ENCODE measurements around the gene LHPP. TPM values are rescaled to one million over a fixed set of nuclear protein-coding genes. Genes with fewer than 3 reads are reported as not detected.

Gene LHPP
- total and polyA plus RNA-seq, 2 experiments from 2014 or later: 27.4 to 40.2 TPM

DNA sequence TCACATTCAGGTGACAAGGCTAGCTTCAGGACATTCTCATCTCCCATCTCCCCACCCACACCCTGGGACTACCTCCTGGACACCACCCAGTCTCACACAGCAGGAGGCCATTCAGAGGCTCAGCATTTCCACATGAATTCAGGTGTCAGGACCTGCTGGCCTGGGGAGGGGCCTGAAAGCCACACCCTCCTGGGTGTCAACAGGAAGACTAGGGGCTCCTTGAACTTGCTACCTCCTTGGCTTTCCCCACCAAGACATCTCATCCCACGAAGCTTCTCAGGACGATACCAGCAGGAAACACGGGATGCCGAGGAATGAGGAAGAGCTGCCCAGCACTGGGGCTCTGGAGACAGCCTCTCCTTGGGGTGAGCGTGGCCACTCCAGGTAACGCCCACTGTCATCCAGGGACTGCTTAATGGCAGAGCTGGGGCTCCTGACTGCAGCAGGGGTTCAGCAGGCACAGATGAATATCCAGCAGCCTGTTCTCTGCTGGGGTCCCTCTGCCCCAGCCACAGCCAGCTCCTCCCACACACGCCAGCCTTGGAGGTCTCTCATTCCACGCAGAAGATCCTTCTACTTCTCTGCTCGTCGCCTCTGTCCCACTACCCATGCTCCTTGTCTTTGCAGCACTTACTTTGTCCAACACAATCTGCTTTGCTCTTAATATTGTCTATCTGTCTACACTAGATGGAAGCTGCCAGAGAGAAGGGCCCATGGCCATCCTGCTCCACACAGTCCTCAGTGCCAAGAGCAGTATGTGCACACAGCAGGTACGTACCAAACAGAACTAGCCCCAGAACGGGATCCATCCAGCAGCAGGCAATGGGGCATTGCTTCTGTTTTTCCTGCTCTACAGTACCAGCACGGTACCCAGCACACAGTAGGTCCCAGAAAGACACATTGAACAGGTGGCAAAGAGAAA, 193.8 kb downstream of the LHPP start:
- Mint-ChIP-seq H3K9me3 (no peaks in the 10 kb centered on the region; the same call in 2 of the 3 replicates), H3K4me1 (peaks cover 25% of the 10 kb centered on the region), H3K27ac (no peak overlapping the region), H3K27me3 (ENCODE audit: insufficient read depth, low read depth, poor library complexity) (peaks cover 3% of the 10 kb centered on the region), H3K36me3 (ENCODE audit: low read depth) (no peaks in the 10 kb centered on the region), H3K4me3 (no peak overlapping the region)
- H3K79me2 ChIP-seq (replicated peaks; ENCODE audit: insufficient read depth): no peaks in the 10 kb centered on the region
- no peak overlapping the region for H3K27ac ChIP-seq (ENCODE audit: low read depth)
- H3K9me2 ChIP-seq (ENCODE audit: insufficient read depth): no peaks in the 10 kb centered on the region
- ATAC-seq (no peak), DNase-seq (ENCODE audit: low spot score) (no peak)
- peaks cover 8% of the 10 kb centered on the region for H3K4me1 ChIP-seq (ENCODE audit: insufficient read depth)
- no peak overlapping the region for H3K4me3 ChIP-seq
- H3F3A ChIP-seq (replicated peaks; ENCODE audit: low read depth): no peaks in the 10 kb centered on the region
- no peak overlapping the region for H2AFZ ChIP-seq
- no peaks in the 10 kb centered on the region for H3K36me3 ChIP-seq (ENCODE audit: insufficient read depth)
- no peaks in the 10 kb centered on the region for H4K20me1 ChIP-seq (replicated peaks; ENCODE audit: insufficient read depth)
- H3K4me2 ChIP-seq: no peak overlapping the region
- no peaks in the 10 kb centered on the region for H3K27me3 ChIP-seq (ENCODE audit: insufficient read depth)
- TF ChIP-seq EZH2 (IDR thresholded peaks at IDR 0.05; ENCODE audit: low read depth, unreplicated experiment) (no peak), JUNB (IDR thresholded peaks at IDR 0.05; ENCODE audit: unreplicated experiment) (no peak), POLR2AphosphoS5 (IDR thresholded peaks at IDR 0.05; ENCODE audit: low read depth) (no peak)
- TF ChIP-seq, protein P1, sequence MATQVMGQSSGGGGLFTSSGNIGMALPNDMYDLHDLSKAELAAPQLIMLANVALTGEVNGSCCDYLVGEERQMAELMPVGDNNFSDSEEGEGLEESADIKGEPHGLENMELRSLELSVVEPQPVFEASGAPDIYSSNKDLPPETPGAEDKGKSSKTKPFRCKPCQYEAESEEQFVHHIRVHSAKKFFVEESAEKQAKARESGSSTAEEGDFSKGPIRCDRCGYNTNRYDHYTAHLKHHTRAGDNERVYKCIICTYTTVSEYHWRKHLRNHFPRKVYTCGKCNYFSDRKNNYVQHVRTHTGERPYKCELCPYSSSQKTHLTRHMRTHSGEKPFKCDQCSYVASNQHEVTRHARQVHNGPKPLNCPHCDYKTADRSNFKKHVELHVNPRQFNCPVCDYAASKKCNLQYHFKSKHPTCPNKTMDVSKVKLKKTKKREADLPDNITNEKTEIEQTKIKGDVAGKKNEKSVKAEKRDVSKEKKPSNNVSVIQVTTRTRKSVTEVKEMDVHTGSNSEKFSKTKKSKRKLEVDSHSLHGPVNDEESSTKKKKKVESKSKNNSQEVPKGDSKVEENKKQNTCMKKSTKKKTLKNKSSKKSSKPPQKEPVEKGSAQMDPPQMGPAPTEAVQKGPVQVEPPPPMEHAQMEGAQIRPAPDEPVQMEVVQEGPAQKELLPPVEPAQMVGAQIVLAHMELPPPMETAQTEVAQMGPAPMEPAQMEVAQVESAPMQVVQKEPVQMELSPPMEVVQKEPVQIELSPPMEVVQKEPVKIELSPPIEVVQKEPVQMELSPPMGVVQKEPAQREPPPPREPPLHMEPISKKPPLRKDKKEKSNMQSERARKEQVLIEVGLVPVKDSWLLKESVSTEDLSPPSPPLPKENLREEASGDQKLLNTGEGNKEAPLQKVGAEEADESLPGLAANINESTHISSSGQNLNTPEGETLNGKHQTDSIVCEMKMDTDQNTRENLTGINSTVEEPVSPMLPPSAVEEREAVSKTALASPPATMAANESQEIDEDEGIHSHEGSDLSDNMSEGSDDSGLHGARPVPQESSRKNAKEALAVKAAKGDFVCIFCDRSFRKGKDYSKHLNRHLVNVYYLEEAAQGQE (IDR thresholded peaks at IDR 0.05; ENCODE audit: unreplicated experiment): no peak
- TF ChIP-seq, protein P2, sequence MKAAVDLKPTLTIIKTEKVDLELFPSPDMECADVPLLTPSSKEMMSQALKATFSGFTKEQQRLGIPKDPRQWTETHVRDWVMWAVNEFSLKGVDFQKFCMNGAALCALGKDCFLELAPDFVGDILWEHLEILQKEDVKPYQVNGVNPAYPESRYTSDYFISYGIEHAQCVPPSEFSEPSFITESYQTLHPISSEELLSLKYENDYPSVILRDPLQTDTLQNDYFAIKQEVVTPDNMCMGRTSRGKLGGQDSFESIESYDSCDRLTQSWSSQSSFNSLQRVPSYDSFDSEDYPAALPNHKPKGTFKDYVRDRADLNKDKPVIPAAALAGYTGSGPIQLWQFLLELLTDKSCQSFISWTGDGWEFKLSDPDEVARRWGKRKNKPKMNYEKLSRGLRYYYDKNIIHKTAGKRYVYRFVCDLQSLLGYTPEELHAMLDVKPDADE (IDR thresholded peaks at IDR 0.05): no peak
- TF ChIP-seq, protein P3, sequence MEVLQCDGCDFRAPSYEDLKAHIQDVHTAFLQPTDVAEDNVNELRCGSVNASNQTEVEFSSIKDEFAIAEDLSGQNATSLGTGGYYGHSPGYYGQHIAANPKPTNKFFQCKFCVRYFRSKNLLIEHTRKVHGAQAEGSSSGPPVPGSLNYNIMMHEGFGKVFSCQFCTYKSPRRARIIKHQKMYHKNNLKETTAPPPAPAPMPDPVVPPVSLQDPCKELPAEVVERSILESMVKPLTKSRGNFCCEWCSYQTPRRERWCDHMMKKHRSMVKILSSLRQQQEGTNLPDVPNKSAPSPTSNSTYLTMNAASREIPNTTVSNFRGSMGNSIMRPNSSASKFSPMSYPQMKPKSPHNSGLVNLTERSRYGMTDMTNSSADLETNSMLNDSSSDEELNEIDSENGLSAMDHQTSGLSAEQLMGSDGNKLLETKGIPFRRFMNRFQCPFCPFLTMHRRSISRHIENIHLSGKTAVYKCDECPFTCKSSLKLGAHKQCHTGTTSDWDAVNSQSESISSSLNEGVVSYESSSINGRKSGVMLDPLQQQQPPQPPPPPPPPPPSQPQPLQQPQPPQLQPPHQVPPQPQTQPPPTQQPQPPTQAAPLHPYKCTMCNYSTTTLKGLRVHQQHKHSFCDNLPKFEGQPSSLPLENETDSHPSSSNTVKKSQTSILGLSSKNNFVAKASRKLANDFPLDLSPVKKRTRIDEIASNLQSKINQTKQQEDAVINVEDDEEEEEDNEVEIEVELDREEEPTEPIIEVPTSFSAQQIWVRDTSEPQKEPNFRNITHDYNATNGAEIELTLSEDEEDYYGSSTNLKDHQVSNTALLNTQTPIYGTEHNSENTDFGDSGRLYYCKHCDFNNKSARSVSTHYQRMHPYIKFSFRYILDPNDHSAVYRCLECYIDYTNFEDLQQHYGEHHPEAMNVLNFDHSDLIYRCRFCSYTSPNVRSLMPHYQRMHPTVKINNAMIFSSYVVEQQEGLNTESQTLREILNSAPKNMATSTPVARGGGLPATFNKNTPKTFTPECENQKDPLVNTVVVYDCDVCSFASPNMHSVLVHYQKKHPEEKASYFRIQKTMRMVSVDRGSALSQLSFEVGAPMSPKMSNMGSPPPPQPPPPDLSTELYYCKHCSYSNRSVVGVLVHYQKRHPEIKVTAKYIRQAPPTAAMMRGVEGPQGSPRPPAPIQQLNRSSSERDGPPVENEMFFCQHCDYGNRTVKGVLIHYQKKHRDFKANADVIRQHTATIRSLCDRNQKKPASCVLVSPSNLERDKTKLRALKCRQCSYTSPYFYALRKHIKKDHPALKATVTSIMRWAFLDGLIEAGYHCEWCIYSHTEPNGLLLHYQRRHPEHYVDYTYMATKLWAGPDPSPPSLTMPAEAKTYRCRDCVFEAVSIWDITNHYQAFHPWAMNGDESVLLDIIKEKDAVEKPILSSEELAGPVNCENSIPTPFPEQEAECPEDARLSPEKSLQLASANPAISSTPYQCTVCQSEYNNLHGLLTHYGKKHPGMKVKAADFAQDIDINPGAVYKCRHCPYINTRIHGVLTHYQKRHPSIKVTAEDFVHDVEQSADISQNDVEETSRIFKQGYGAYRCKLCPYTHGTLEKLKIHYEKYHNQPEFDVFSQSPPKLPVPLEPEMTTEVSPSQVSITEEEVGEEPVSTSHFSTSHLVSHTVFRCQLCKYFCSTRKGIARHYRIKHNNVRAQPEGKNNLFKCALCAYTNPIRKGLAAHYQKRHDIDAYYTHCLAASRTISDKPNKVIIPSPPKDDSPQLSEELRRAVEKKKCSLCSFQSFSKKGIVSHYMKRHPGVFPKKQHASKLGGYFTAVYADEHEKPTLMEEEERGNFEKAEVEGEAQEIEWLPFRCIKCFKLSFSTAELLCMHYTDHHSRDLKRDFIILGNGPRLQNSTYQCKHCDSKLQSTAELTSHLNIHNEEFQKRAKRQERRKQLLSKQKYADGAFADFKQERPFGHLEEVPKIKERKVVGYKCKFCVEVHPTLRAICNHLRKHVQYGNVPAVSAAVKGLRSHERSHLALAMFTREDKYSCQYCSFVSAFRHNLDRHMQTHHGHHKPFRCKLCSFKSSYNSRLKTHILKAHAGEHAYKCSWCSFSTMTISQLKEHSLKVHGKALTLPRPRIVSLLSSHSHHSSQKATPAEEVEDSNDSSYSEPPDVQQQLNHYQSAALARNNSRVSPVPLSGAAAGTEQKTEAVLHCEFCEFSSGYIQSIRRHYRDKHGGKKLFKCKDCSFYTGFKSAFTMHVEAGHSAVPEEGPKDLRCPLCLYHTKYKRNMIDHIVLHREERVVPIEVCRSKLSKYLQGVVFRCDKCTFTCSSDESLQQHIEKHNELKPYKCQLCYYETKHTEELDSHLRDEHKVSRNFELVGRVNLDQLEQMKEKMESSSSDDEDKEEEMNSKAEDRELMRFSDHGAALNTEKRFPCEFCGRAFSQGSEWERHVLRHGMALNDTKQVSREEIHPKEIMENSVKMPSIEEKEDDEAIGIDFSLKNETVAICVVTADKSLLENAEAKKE (CRISPR knock-in tag; IDR thresholded peaks at IDR 0.05): no peak
- TF ChIP-seq, protein P4, sequence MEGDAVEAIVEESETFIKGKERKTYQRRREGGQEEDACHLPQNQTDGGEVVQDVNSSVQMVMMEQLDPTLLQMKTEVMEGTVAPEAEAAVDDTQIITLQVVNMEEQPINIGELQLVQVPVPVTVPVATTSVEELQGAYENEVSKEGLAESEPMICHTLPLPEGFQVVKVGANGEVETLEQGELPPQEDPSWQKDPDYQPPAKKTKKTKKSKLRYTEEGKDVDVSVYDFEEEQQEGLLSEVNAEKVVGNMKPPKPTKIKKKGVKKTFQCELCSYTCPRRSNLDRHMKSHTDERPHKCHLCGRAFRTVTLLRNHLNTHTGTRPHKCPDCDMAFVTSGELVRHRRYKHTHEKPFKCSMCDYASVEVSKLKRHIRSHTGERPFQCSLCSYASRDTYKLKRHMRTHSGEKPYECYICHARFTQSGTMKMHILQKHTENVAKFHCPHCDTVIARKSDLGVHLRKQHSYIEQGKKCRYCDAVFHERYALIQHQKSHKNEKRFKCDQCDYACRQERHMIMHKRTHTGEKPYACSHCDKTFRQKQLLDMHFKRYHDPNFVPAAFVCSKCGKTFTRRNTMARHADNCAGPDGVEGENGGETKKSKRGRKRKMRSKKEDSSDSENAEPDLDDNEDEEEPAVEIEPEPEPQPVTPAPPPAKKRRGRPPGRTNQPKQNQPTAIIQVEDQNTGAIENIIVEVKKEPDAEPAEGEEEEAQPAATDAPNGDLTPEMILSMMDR (conservative IDR thresholded peaks at IDR 0.05; ENCODE audit: low read depth in 2 of 2): no peak

Data from GM23338 (cell line).